Urinary bladder (tissue), 4 donors: Measurements from ENCODE around the gene STN1. TPM values are rescaled to one million over a fixed set of nuclear protein-coding genes. Genes with fewer than 3 reads are reported as not detected.

Source experiments
- DNase-seq: peaks from one replicate; pipeline ENCODE4 v3.0.0-alpha.2; 2015; ENCODE audit errors: extremely low spot score
- H3K27ac ChIP-seq: one replicate; pipeline ENCODE4 v1.5.1; 2013; ENCODE audit warnings: low read depth, mild to moderate bottlenecking, moderate library complexity
- H3K36me3 ChIP-seq: one replicate; pipeline ENCODE4 v1.6.1; 2013; ENCODE audit warnings: mild to moderate bottlenecking, moderate library complexity; ENCODE audit not compliant: insufficient read depth
- H3K4me1 ChIP-seq: one replicate; pipeline ENCODE4 v1.6.1; 2013; ENCODE audit warnings: mild to moderate bottlenecking, moderate library complexity; ENCODE audit not compliant: insufficient read depth
- H3K4me3 ChIP-seq: one replicate; pipeline ENCODE4 v1.5.1; 2013; ENCODE audit warnings: low read depth, low read length
- WGBS: extraction: QIAGEN DNeasy Blood & Tissue Kit; methylation state at CpG from one replicate; pipeline ENCODE4 v1.1.7; 2013; 5-methylcytosine and 5-hydroxymethylcytosine counted together
- polyA plus RNA-seq: library from polyadenylated mRNA; stranded (reverse); fragments of 200-250 nt; gene quantifications from one replicate; pipeline ENCODE4 v1.2.3, GENCODE V29; 2013
- total RNA-seq: library from RNA; depleted of rRNA; stranded (reverse); fragments of >200 nt; gene quantifications from one replicate; pipeline ENCODE4 v1.2.3, GENCODE V29; 2014
- donor health status: healthy with polysubstance abuse.
- donor health status: healthy.

Gene STN1
- total and polyA plus RNA-seq, 2 donors = 18.3 to 22.6 TPM

GRCh38 chr10:103921750-103922195 is 3.8 kb upstream of the STN1 start:
- WGBS = 44% methylated on average over 7 of the region's 7 CpGs
- H3K4me1 ChIP-seq = no peaks in the 10 kb centered on the region
- no peaks in the 10 kb centered on the region for H3K36me3 ChIP-seq
- no peak overlapping the region for H3K4me3 ChIP-seq
- no peak for DNase-seq
- no peak overlapping the region for H3K27ac ChIP-seq

GRCh38 chr10:103921248-103921647 is 3.3 kb upstream of the STN1 start:
- no peak for DNase-seq
- H3K4me3 ChIP-seq = no peak overlapping the region
- no peak overlapping the region for H3K27ac ChIP-seq
- WGBS = 91% methylated on average over 1 of the region's 1 CpG
- H3K4me1 ChIP-seq = no peaks in the 10 kb centered on the region
- H3K36me3 ChIP-seq = no peaks in the 10 kb centered on the region

DNA sequence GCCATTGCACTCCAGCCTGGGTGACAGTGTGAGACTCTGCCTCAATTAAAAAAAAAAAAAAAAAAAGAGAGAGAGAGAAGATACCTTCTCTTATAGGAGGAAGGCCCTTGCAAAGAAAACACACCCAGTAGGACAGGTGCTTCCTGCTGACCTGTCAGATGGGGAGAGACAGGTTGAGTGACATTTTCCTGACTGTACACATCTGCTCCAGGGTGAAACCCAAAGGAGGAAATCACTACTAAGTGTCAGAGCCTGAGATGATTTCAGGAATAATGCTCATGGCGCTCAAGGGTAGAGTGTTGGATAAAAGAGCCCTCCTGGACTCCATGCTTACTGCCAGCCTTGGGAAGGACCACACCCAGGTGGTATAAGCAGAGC is 1.7 kb upstream of the STN1 start:
- Histone ChIP-seq H3K36me3 (no peaks in the 10 kb centered on the region), H3K4me1 (peaks cover 2% of the 10 kb centered on the region), H3K4me3 (no peak overlapping the region), H3K27ac (no peak overlapping the region)
- WGBS = 98% methylated on average over 1 of the region's 1 CpG
- no peak for DNase-seq

DNA sequence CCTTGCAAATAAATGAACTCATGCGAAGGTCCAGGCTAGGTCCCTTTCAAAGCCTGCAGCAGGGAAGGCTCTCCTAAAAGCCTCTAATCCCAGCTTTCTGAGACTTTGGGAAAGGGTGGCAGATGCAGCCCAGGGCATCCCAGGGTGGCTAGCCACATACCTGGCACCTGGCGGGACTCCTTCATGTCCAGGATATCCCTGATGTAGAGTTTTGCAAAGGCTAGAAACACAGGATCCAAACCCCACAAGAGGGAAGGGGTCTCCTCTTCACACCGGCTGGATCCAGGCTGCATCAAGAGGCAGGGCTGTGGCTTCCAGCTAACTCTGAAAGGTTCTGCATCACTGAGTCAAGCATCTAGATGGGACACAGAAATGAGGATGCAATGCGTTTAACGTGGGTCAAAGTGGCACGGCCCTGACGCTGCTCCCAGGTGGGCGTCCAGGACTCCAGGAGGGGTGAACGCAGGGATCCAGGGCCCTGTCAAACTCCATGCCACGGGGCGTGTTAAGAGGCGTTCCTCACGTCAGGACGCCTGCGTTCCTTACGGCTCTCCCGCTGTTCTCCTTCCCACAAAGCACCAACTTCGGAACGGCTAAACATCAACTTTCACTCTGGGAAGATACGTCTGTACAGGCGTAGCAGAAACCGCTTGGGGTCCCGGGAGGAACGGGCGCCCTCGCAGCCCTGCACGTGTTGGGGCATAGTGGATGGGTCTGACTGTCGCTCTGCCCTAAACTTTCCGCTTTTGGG is 507 bp downstream of the STN1 start:
- Histone ChIP-seq H3K4me3 (peak overlapping the region; percentile 44), H3K36me3 (no peaks in the 10 kb centered on the region), H3K27ac (peak overlapping the region; percentile 85), H3K4me1 (peaks cover 2% of the 10 kb centered on the region)
- 2% methylated on average over 29 of the region's 29 CpGs for WGBS
- no peak for DNase-seq

DNA sequence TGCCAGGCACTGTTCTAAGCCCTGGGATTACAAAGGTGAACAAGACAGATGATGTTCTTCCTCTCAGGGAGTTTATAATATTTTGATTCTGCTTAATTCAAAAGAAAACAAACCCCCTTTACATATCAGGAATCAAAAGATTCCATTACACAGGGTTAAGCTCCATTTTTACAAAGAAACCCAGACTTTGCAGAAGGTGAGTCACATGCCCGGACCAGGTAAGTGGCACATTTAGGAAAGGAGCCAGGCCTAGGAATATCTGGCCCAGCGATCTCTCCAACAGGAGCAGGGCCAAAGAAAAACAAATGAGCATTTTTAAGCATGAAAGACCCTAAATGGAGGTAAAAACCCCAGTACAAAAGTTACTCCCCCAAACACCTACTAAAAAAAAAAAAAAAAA is 1.1 kb downstream of the STN1 start:
- 47% methylated on average over 2 of the region's 2 CpGs for WGBS
- DNase-seq = no peak
- Histone ChIP-seq H3K27ac (peak overlapping the region; percentile 26), H3K4me1 (peaks cover 2% of the 10 kb centered on the region), H3K4me3 (peak overlapping the region; percentile 44), H3K36me3 (no peaks in the 10 kb centered on the region)

GRCh38 chr10:103916254-103916653 is 1.7 kb downstream of the STN1 start:
- peaks cover 2% of the 10 kb centered on the region for H3K4me1 ChIP-seq
- H3K27ac ChIP-seq = no peak overlapping the region
- H3K4me3 ChIP-seq = no peak overlapping the region
- no peak for DNase-seq
- no peaks in the 10 kb centered on the region for H3K36me3 ChIP-seq
- WGBS = 50% methylated on average over 1 of the region's 1 CpG

- no peaks in the 10 kb centered on the region for H3K36me3 ChIP-seq
- H3K4me1 ChIP-seq = peaks cover 2% of the 10 kb centered on the region
- no peak for DNase-seq
- H3K4me3 ChIP-seq = no peak overlapping the region
- WGBS = 66% methylated on average over 6 of the region's 6 CpGs
- H3K27ac ChIP-seq = no peak overlapping the region
Observed at GRCh38 chr10:103915796-103916195, 2.2 kb downstream of the STN1 start.

DNA sequence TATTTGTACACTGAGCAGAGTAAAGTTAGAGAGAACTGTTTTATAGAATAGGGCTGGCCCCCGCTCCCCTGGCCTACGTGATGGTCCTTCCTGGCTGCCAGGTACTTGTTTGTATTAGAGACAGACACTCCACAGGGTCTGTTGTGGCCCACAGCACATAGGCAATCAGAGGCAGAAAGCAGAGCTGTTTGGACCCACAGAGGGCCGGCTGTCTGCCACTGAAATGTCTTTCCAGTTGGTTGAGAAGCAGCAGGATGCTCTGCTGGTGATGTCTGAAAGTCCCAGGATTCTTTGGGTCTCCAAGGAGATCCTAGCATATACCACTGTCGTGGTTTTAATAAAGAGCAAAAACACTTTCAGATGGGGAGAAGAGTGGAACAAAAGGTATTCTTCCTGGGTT is 5.2 kb downstream of the STN1 start:
- Histone ChIP-seq H3K27ac (no peak overlapping the region), H3K4me1 (peaks cover 2% of the 10 kb centered on the region), H3K36me3 (no peaks in the 10 kb centered on the region), H3K4me3 (no peak overlapping the region)
- WGBS = 89% methylated on average over 4 of the region's 4 CpGs
- no peak for DNase-seq

GRCh38 chr10:103911021-103911459 is 6.9 kb downstream of the STN1 start:
- DNase-seq = no peak
- H3K4me3 ChIP-seq = no peak overlapping the region
- WGBS = 86% methylated on average over 3 of the region's 3 CpGs
- peaks cover 2% of the 10 kb centered on the region for H3K4me1 ChIP-seq
- no peaks in the 10 kb centered on the region for H3K36me3 ChIP-seq
- H3K27ac ChIP-seq = peak overlapping the region; percentile 71

GRCh38 chr10:103910442-103911012 is 7.5 kb downstream of the STN1 start:
- H3K27ac ChIP-seq = peak overlapping the region; percentile 5
- no peaks in the 10 kb centered on the region for H3K36me3 ChIP-seq
- no peak overlapping the region for H3K4me3 ChIP-seq
- no peak for DNase-seq
- no peaks in the 10 kb centered on the region for H3K4me1 ChIP-seq
- 87% methylated on average over 4 of the region's 4 CpGs for WGBS

DNA sequence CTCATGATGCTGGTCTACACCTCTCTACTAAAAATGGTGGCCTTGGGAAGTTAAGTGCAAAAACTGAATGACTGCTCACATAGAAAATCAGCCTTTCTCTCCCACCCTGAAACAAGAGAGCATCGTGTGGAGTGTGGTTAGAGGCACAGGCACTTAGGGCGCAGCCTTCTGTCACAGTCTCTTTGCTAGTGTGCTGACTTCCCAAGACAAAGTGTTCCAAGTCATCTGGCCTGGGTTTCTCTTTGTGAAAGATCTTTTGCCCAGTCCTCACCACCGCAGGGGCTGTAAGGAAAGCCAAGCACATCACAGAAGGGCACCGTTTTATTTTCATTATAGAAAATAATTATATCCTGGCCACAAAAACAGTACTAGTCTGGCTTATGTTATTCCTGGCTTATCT is 12.5 kb downstream of the STN1 start:
- no peak for DNase-seq
- 64% methylated on average over 4 of the region's 4 CpGs for WGBS
- peak overlapping the region; percentile 5 for H3K27ac ChIP-seq
- H3K4me1 ChIP-seq = no peaks in the 10 kb centered on the region
- peaks cover 5% of the 10 kb centered on the region for H3K36me3 ChIP-seq
- no peak overlapping the region for H3K4me3 ChIP-seq

GRCh38 chr10:103901299-103901698 is 16.7 kb downstream of the STN1 start:
- Histone ChIP-seq H3K4me3 (no peak overlapping the region), H3K36me3 (peaks cover 12% of the 10 kb centered on the region), H3K27ac (no peak overlapping the region), H3K4me1 (no peaks in the 10 kb centered on the region)
- DNase-seq = no peak
- WGBS = 79% methylated on average over 5 of the region's 5 CpGs

- Histone ChIP-seq H3K4me1 (peaks cover 1% of the 10 kb centered on the region), H3K36me3 (peaks cover 12% of the 10 kb centered on the region), H3K4me3 (no peak overlapping the region), H3K27ac (no peak overlapping the region)
- no peak for DNase-seq
- 94% methylated on average over 5 of the region's 5 CpGs for WGBS
Observed at GRCh38 chr10:103899312-103899711, 18.7 kb downstream of the STN1 start.

DNA sequence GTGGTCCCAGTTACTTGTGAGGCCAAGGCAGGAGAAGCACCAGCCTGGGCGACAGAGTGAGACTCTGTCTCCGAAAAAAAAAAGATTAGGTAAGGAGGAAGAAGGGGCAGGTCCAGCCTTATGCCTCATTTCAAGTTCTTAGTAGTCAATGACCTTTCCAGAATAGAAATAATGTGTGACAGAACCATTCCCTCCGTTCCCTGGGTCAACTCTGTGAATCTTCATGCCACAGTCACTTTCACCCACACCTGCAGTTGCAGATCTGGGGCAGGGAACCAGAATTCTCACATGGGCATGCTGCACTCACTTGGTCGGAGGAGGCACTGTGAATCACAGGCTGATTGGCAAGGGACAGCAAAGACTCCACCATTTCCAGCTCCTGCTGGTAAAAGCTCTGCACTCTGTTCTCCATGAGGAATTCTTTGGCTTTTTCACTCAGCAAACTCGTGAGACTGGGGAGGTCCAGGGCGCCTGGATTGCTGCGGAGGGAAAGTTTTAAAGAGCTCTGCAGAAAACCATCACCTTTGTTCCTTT is 20.7 kb downstream of the STN1 start:
- DNase-seq = no peak
- no peak overlapping the region for H3K4me3 ChIP-seq
- peaks cover 4% of the 10 kb centered on the region for H3K4me1 ChIP-seq
- H3K36me3 ChIP-seq = peaks cover 7% of the 10 kb centered on the region
- 85% methylated on average over 7 of the region's 7 CpGs for WGBS
- no peak overlapping the region for H3K27ac ChIP-seq
